OCI-LY7 (cell line): ENCODE data around the gene H1-8. TPM values are rescaled to one million over a fixed set of nuclear protein-coding genes. Genes with fewer than 3 reads are reported as not detected.
A peak's percentile ranks its signal among the peaks of the same experiment; 100 is the strongest.

Experiments used
- BruUV-seq: library from RNA; stranded (reverse); fragments of 400-500 nt; replicated peaks from 2 replicates; lab custom pipeline; 2021; lab: Mats Ljungman, UMichigan
- CTCF ChIA-PET: fragments of 300-600 bp; sonication (Branson Sonifier 250); formaldehyde crosslinking; loops from one replicate; lab custom pipeline; 2022; ENCODE audit warnings: antibody characterized with exemption; ENCODE audit not compliant: unreplicated experiment; lab: Charles Lee
- POLR2A ChIA-PET: fragments of 300-600 bp; sonication (Branson Sonifier 250); formaldehyde crosslinking; loops from one replicate; lab custom pipeline; 2022; ENCODE audit warnings: antibody characterized with exemption; lab: Charles Lee
- DNase-seq: peaks from one replicate; pipeline ENCODE4 v3.0.0-alpha.2; 2015; ENCODE audit warnings: low spot score
- H2AFZ ChIP-seq: fragments of 200-600 bp; sonication (generic), shearing (Covaris generic); 2 replicates; pipeline ENCODE4 v1.6.1; 2014; ENCODE audit warnings: mild to moderate bottlenecking, antibody characterized with exemption, low read length, moderate library complexity
- H3K27ac ChIP-seq: fragments of 200-600 bp; sonication (generic); 2 replicates; pipeline ENCODE4 v1.5.1; 2014; ENCODE audit warnings: mixed run types, low read depth, mild to moderate bottlenecking, moderate library complexity, low read length, inconsistent platforms; ENCODE audit not compliant: poor library complexity, severe bottlenecking
- H3K36me3 ChIP-seq: fragments of 200-600 bp; sonication (generic); 2 replicates; pipeline ENCODE4 v1.6.1; 2014; ENCODE audit warnings: mild to moderate bottlenecking, antibody characterized with exemption, low read length, moderate library complexity, mixed read lengths; ENCODE audit not compliant: insufficient read depth
- H3K4me1 ChIP-seq: fragments of 200-600 bp; sonication (generic); 2 replicates; pipeline ENCODE4 v1.5.1; 2014; ENCODE audit warnings: mild to moderate bottlenecking, low read length; ENCODE audit not compliant: insufficient read depth, poor library complexity, severe bottlenecking
- H3K4me2 ChIP-seq: fragments of 200-600 bp; sonication (generic); 2 replicates; pipeline ENCODE4 v1.6.1; 2014; ENCODE audit warnings: mild to moderate bottlenecking, low read length
- H3K4me3 ChIP-seq: fragments of 200-600 bp; sonication (generic); 2 replicates; pipeline ENCODE4 v1.5.1; 2014; ENCODE audit warnings: mild to moderate bottlenecking, low read depth, low read length; ENCODE audit not compliant: poor library complexity, severe bottlenecking
- H3K79me2 ChIP-seq: fragments of 200-600 bp; sonication (generic); 2 replicates; pipeline ENCODE4 v1.6.1; 2016; ENCODE audit warnings: low read depth, mild to moderate bottlenecking, low read length, moderate library complexity, mixed read lengths; ENCODE audit not compliant: insufficient read depth
- H3K9me2 ChIP-seq: fragments of 200-600 bp; sonication (generic); 2 replicates; pipeline ENCODE4 v1.6.1; 2016; ENCODE audit warnings: mild to moderate bottlenecking, low read length, mixed read lengths; ENCODE audit not compliant: insufficient read depth
- H3K9me3 ChIP-seq: fragments of 200-600 bp; sonication (generic); 2 replicates; pipeline ENCODE4 v1.6.1; 2014; ENCODE audit warnings: mild to moderate bottlenecking, mixed run types, low read length, mixed read lengths
- H4K20me1 ChIP-seq: fragments of 200-600 bp; sonication (generic); 2 replicates; pipeline ENCODE4 v1.6.1; 2014; ENCODE audit warnings: mild to moderate bottlenecking, antibody characterized with exemption, low read length, moderate library complexity, mixed read lengths; ENCODE audit not compliant: insufficient read depth
- EZH2phosphoT487 ChIP-seq: fragments of 200-600 bp; sonication (generic); IDR thresholded peaks from 2 replicates; pipeline ENCODE4 v1.6.1; 2018; ENCODE audit warnings: low read depth, borderline replicate concordance, mild to moderate bottlenecking, mixed run types, antibody characterized with exemption, low read length, moderate library complexity, mixed read lengths
- intact Hi-C: fragments of 100-400 bp; cut with micrococcal nuclease; formaldehyde crosslinking; loops from one replicate; pipeline ENCODE4 v1.10.0; 2022; ENCODE audit not compliant: unreplicated experiment
- total RNA-seq, 2 experiments: library from RNA; depleted of rRNA in 1 of 2; stranded (reverse); fragments of >200 nt in 1 of 2; shearing (Covaris generic) in 1 of 2; gene quantifications; 2 replicates each; pipeline ENCODE4 v1.2.3, GENCODE V29; 2014 to 2022
- TF ChIP-seq, protein P1 (sequence below): fragments of 200-600 bp; sonication (generic); conservative IDR thresholded peaks from 2 replicates; pipeline ENCODE4 v1.5.1; 2014; ENCODE audit warnings: mild to moderate bottlenecking, antibody characterized with exemption, low read length, moderate library complexity, mixed read lengths

The H1-8 gene
- total RNA-seq, 2 experiments from 2014 or later: not detected

GRCh38 chr3:129574206-129574605 lies 31.2 kb downstream of the H1-8 start:
- POLR2A ChIA-PET: no interaction called here
- no TSS peak for BruUV-seq
- no peak for TF ChIP-seq EZH2phosphoT487
- TF ChIP-seq, protein P1, sequence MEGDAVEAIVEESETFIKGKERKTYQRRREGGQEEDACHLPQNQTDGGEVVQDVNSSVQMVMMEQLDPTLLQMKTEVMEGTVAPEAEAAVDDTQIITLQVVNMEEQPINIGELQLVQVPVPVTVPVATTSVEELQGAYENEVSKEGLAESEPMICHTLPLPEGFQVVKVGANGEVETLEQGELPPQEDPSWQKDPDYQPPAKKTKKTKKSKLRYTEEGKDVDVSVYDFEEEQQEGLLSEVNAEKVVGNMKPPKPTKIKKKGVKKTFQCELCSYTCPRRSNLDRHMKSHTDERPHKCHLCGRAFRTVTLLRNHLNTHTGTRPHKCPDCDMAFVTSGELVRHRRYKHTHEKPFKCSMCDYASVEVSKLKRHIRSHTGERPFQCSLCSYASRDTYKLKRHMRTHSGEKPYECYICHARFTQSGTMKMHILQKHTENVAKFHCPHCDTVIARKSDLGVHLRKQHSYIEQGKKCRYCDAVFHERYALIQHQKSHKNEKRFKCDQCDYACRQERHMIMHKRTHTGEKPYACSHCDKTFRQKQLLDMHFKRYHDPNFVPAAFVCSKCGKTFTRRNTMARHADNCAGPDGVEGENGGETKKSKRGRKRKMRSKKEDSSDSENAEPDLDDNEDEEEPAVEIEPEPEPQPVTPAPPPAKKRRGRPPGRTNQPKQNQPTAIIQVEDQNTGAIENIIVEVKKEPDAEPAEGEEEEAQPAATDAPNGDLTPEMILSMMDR: no peak
- Histone ChIP-seq H3K4me2 (no peak overlapping the region), H3K9me2 (no peaks in the 10 kb centered on the region), H3K4me1 (peaks cover 54% of the 10 kb centered on the region), H2AFZ (no peak overlapping the region), H3K36me3 (no peaks in the 10 kb centered on the region), H3K79me2 (no peaks in the 10 kb centered on the region), H3K27ac (no peak overlapping the region), H4K20me1 (no peaks in the 10 kb centered on the region), H3K4me3 (no peak overlapping the region), H3K9me3 (no peaks in the 10 kb centered on the region)
- no peak for DNase-seq
- CTCF ChIA-PET: interaction anchor here (0.6 kb wide), 1 partner anchor 93 kb away, joined by 4 read pairs; no protein-coding TSS in a partner anchor
- intact Hi-C loops: no loop called here

DNA sequence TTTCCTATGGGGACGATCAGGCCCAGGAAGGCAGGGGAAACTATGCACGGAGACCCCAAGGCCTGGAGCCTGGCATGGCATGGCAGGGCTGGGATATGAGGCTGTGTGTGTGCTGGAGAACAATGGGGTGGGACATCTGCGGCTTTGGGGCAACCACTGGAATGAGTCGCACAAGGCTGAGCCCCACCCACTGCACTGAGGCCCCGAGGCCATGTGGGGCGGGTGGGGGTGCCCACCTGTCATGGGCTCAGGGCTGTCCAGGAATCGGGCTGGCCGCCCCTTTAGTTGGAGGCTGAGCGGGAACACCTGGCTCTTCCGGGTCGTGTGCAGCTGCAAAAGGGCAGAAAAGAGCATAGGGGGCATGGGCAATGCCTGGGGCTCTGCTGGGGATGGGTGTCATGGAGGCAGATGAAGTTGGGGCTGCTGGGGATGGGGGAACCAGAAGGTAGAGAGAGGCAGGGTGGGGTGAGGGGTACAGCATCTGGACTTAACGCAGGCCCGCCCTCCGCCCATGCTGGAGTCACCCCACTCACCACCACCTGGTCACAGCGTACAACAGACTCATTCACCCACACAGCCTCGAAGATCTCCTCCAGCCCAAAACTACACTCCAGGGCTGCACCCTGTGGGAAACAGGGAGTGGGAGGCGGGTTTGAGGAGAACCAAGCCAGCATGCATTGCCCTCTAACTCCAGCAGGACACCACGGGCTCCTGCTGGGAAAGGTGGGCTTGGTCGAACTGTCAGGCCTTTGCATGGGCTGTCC lies 32.4 kb downstream of the H1-8 start:
- Histone ChIP-seq H3K9me2 (no peaks in the 10 kb centered on the region), H3K4me3 (no peak overlapping the region), H3K36me3 (no peaks in the 10 kb centered on the region), H3K4me2 (peak overlapping the region; percentile 60; the same call in 1 of the 2 replicates), H3K27ac (peak overlapping the region; percentile 92), H3K79me2 (no peaks in the 10 kb centered on the region), H4K20me1 (no peaks in the 10 kb centered on the region), H3K4me1 (peaks cover 54% of the 10 kb centered on the region), H2AFZ (peak overlapping the region; percentile 36; the same call in 1 of the 2 replicates), H3K9me3 (no peaks in the 10 kb centered on the region)
- no TSS peak for BruUV-seq
- ChIA-PET CTCF (no interaction called here), POLR2A (interaction anchor here (0.7 to 2.6 kb wide), 5 partner anchors 9 to 190 kb away, joined by 3 to 8 read pairs (median 4); no protein-coding TSS in a partner anchor)
- intact Hi-C loops: no loop called here
- no peak for TF ChIP-seq EZH2phosphoT487
- TF ChIP-seq, protein P1: no peak
- DNase-seq: no peak

DNA sequence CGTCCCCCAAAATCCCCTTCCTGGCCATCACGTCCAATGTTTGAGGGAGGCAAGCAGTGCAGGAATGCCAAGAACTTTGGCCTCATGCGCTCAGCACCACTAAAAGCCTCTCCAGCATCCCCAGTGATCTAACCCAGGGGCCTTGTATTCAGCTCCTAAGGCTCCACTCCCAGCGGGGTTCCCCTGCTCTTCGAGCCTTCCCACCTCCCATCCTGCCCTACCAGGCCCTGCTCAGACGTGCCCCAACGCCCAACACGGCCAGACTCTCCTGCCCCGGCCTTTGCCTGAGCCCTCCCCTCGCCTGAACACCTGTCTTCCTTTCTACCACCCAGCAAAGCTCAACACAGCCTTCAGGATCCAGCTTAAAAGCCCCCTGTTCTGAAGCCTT lies 33.0 kb downstream of the H1-8 start:
- Histone ChIP-seq H3K9me3 (no peaks in the 10 kb centered on the region), H3K36me3 (no peaks in the 10 kb centered on the region), H3K27ac (peak overlapping the region; percentile 92), H3K79me2 (no peaks in the 10 kb centered on the region), H3K4me1 (peaks cover 54% of the 10 kb centered on the region), H3K9me2 (no peaks in the 10 kb centered on the region), H3K4me3 (peak overlapping the region; percentile 22), H2AFZ (peak overlapping the region; percentile 36; the same call in 1 of the 2 replicates), H4K20me1 (no peaks in the 10 kb centered on the region), H3K4me2 (peak overlapping the region; percentile 60)
- intact Hi-C loops: loop anchor here (2.0 kb wide), 1 partner anchor 315 kb away; no protein-coding TSS in a partner anchor
- DNase-seq: peak; percentile 53
- POLR2A ChIA-PET: interaction anchor here (0.6 to 2.6 kb wide), 5 partner anchors 9 to 295 kb away, joined by 3 to 8 read pairs (median 4); no protein-coding TSS in a partner anchor
- BruUV-seq: no TSS peak
- CTCF ChIA-PET: no interaction called here
- TF ChIP-seq, protein P1: no peak
- TF ChIP-seq EZH2phosphoT487: no peak
